HG03066 (cell line): ENCODE measurements around the gene PFKP.

Source experiments
- ATAC-seq: cut with Tn5 transposase; IDR thresholded peaks from one replicate; pipeline ENCODE4 v1.9.1; 2021; ENCODE audit warnings: low read depth; ENCODE audit not compliant: unreplicated experiment

Gene PFKP

GRCh38 chr10:3068201-3068967, 1.0 kb downstream of the PFKP start:
- peak; percentile 32 for ATAC-seq

DNA sequence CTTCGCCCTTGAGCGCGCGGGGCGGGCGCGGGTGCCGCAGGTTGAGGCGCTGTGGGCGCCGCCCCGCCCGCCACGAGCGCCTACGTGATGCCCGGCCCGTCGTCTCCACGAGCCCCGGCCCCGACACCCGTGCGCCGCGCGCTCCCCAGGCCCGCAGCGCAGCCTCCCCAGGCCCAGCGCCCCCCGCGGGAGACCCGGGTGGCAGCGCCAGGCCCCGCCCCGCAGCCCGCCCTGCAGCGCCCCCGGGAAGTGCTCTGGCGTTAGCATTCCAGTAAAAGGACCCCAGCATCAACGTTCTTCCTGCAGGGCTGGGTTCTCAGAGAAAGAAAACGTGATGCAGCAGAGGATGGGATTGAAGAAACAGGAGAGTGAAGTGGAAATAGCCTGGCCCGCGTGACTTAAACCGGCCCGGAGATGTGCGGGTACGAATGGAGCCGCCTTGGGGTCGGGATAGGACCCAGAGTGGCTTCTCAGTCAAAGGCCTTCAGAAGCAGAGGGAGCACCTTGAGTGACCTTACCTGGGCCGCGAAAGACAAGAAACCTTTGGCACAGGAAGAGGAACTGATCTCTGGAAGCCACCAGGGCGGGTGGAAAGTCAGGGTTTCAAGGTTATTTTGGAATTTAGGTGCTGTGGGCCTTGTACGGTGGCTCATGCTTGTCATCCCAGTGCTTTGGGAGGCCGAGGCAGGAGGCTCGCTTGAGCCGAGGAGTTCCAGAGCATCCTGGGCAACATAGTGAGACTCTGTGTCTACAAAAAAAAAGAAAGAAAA, 1.8 kb downstream of the PFKP start:
- ATAC-seq: no peak

GRCh38 chr10:3069876-3070275, 2.5 kb downstream of the PFKP start:
- no peak for ATAC-seq

DNA sequence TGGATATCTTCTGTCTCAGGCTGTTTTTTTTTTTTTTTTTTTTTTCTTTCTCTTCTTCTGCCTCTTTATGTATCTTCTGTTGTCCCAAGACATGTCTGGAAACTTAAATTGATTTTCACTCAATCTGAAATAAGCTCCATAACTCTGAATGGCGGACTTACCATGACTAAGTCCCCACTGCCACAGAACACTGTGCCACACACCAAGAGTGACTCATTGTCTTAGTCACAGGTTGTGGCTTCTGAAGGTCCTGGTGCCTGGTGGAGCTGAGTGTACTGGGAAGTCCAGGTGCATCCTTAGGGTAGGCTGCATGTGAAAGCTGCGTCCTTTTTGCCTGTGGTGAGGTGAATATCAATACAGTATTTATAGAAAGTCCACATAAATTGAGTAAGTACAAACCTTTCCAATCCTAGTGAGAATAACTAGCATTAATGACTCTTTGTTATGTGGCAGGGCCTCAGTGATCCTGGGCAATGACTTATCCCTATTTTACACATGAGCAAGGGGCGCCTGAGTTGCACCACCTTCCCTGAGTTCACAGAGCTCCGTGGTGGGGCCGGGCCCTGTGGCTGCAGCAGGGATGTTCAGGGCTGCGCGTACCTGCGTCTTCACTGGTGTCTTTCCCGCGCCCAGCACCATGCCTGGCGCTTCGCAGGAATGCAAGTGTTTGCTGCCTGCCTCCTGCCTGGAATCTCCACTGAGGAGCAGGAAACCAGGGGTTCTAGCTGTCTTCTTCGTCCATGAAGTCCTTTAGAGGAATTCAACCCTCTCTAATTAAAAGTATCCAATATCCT, 4.3 kb downstream of the PFKP start:
- no peak for ATAC-seq

GRCh38 chr10:3072641-3073360, 5.5 kb downstream of the PFKP start:
- ATAC-seq: no peak

- no peak for ATAC-seq
Measured at GRCh38 chr10:3074145-3074665, 6.9 kb downstream of the PFKP start.

GRCh38 chr10:3074985-3075600, 7.7 kb downstream of the PFKP start:
- no peak for ATAC-seq

DNA sequence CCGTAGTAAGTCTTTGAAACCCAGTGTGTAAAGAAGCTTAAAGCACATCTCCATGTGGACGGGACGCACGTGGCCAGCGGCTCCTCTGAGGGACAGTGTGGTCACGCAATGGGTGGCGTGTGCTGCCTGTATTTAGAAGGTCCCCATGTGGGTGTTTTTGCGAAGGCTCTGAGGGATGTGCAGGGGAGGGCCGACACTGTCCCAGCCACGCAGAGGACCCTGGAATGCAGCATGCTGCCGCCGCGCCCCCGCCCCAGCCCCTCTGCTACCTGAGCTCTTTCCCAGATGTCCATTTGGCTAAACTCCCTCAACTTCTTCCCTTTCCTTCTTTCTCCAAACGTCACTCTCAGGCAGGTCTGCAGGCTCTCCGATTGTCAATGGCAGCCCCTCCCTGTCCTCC, 8.8 kb downstream of the PFKP start:
- no peak for ATAC-seq

- ATAC-seq: no peak
Measured at GRCh38 chr10:3077509-3077908, 10.2 kb downstream of the PFKP start.

DNA sequence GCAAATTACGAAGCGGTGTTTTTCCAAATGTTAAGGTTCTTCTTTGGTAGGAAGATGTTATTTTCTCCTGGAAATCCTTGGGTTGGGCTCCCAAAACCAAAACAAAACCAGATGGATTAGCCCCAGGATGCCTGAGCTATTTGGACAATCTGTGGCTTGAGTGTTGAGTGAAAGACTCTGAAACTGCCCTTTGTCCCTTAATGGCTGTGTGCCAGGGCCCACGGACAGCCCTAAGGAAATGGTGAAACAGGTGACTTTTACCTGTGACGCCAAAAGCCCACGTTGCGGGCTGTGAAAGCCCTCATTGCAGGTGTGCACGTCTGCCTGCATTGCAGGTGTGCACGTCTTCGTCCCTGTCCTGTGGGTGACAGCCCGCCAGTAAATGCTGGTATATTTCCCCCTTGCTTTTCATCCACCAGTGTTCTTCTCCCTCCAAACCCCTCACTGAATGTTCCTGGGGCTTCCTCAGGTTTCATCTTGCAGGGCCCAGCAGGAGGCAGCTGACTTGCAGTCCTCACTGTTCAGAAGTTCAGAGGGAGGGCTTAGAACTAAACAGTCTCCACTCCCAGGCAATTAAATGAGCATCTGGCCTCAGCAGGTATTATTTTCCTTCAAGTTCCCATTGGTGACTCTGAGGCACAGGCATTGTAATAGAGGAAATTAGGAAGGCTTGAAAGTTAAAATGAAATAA, 10.7 kb downstream of the PFKP start:
- no peak for ATAC-seq

DNA sequence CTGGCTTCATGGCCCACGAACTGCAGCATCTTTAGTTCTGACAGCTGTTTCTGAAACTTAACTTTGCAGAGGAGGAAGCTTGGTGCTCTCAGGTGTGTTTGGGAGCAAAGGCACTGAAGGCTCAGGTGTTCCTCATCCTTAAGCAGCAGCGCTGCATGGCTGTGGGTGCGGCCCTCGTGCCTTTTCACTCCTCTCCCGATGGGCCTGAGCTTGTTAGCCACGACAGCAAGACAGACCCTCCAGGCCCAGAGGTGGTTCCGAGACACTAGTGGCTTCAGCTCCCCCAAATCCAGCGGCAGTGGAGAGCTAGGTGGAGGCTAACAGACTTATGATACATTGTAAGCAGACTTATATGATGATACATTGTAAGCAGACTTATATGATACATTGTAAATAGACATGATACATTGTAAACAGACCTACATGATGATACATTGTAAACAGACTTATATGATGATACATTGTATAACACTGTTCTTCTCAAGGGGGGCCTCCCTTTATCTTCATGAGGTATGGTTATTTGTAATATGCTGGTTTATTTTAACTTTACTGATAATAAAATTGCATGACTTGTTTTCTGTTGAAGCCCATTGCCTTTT, 14.1 kb downstream of the PFKP start:
- no peak for ATAC-seq

DNA sequence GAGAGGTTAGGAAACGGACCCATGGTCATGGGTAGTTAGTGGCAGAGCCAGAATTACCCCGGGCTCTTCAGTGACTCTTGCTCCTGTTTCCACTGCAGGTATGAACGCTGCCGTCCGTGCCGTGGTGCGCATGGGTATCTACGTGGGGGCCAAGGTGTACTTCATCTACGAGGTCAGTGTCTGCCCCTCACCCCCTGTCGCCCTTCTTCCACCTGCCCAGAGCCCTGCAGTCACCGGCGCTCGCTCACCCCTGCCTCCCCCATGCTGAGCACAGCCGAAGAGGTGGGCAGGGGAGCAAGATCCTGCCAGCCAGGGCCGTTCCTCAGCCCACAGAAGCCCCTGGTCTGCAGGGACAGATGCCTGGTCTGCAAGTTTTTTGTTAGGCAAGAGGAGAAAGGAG, 14.9 kb downstream of the PFKP start:
- ATAC-seq: no peak

- no peak for ATAC-seq
Measured at GRCh38 chr10:3085785-3086567, 18.6 kb downstream of the PFKP start.

- no peak for ATAC-seq
Measured at GRCh38 chr10:3090388-3090787, 23.0 kb downstream of the PFKP start.

GRCh38 chr10:3090914-3091787, 23.8 kb downstream of the PFKP start:
- ATAC-seq: no peak

GRCh38 chr10:3091921-3092320, 24.6 kb downstream of the PFKP start:
- no peak for ATAC-seq

DNA sequence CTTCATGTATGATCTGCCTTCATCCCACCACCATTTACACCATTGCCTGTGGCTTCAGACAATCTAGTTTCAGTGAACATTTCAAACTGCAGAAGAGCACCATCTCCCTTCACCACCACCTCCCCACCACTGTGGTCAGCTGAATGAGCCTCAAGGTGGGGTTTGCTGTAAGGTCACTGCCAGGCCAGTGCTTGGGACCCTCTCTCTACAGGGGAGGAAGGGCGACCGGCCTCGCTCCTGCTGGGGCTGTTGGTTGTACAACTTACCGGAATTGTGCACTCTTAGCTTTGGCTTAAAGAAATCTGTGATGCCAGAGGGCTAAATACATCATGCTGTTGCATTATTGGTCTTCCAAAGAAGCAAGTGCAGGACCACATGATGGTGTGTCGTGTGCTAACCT, 26.6 kb downstream of the PFKP start:
- ATAC-seq: no peak
